ENCODE data around the gene ZFX.

Gene ZFX

DNA sequence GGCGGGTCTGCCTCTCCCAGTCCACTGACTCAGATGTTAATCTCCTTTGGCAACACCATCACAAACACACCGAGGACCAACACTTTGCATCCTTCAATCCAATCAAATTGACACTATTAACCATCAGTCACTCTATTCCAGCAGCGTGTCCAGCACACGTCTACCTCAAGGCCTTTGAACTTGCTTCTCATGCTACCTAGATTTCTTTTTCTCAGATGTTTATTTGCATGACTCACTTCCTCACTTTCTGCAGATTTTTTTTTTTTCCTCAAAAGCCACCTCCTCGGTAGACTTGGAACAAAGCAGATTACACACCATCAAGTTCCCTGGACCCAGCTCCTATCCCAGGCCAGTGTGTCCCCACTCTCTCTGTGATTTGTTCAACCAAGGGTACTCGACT lies 114.9 kb downstream of the ZFX start:
- no peak overlapping the region for H3K4me3 ChIP-seq (ENCODE audit: low read depth, low read length)
- TF ChIP-seq, protein P1, sequence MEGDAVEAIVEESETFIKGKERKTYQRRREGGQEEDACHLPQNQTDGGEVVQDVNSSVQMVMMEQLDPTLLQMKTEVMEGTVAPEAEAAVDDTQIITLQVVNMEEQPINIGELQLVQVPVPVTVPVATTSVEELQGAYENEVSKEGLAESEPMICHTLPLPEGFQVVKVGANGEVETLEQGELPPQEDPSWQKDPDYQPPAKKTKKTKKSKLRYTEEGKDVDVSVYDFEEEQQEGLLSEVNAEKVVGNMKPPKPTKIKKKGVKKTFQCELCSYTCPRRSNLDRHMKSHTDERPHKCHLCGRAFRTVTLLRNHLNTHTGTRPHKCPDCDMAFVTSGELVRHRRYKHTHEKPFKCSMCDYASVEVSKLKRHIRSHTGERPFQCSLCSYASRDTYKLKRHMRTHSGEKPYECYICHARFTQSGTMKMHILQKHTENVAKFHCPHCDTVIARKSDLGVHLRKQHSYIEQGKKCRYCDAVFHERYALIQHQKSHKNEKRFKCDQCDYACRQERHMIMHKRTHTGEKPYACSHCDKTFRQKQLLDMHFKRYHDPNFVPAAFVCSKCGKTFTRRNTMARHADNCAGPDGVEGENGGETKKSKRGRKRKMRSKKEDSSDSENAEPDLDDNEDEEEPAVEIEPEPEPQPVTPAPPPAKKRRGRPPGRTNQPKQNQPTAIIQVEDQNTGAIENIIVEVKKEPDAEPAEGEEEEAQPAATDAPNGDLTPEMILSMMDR (IDR thresholded peaks at IDR 0.05; ENCODE audit: low read depth, low read length), result no peak
